K562 (cell line): ENCODE results near the gene ARHGEF3. TPM values are rescaled to one million over a fixed set of nuclear protein-coding genes. Genes with fewer than 3 reads are reported as not detected.

ENCODE experiments used
- ATAC-seq: fragments of 200-7000 bp; cut with Tn5 transposase; 3 replicates; pipeline ENCODE4 v1.9.1; 2020; ENCODE audit warnings: moderate library complexity
- BruUV-seq: library from RNA; stranded (reverse); fragments of 400-500 nt; replicated peaks from 2 replicates; lab custom pipeline; 2021; lab: Mats Ljungman, UMichigan
- CTCF ChIA-PET: fragments of 300-600 bp; formaldehyde crosslinking; extraction: SDS; loops from one replicate; lab custom pipeline; 2021; ENCODE audit warnings: low intra/inter-chr PET ratio; lab: Yijun Ruan, JAX
- POLR2A ChIA-PET: fragments of 300-600, 350-650 bp; sonication (Branson Sonifier 250); formaldehyde crosslinking; extraction: SDS; loops from one replicate; lab custom pipeline; 2021; ENCODE audit warnings: antibody characterized with exemption, inconsistent platforms; lab: Yijun Ruan, JAX
- DNase-seq, 4 experiments: peaks; one replicate each; pipeline versions ENCODE4 v3.0.0 to v3.0.0-alpha.2; 2011 to 2018; ENCODE audit warnings: low spot score in 3 of 4, mixed read lengths in 3 of 4; ENCODE audit errors: extremely low read depth in 1 of 4
- FAIRE-seq: peaks from 2 replicates; lab custom pipeline; 2011; peaks lifted over from hg19 to GRCh38; lab: Jason Lieb, UNC
- H2AFZ ChIP-seq: 2 replicates; pipeline ENCODE4 v1.6.0; 2011; ENCODE audit warnings: low read depth, low read length, control low read depth, inconsistent platforms
- H3K27ac ChIP-seq: fragments of 200-600 bp; 3 replicates; pipeline ENCODE4 v1.8.0; 2011; ENCODE audit warnings: low read depth, mild to moderate bottlenecking, control low read depth, inconsistent platforms, low read length, moderate library complexity, mixed read lengths; ENCODE audit errors: extremely low read depth
- H3K27me3 ChIP-seq, 2 experiments: fragments of 300-600 bp in 1 of 2; 2 replicates in 1 of 2; 3 replicates in 1 of 2; pipeline versions ENCODE4 v1.6.0 to v1.8.0; 2011; ENCODE audit warnings: inconsistent platforms in 2 of 2, low read length in 2 of 2, mild to moderate bottlenecking in 1 of 2, mixed read lengths in 1 of 2, moderate library complexity in 1 of 2; ENCODE audit not compliant: control insufficient read depth in 2 of 2, insufficient read depth in 2 of 2
- H3K36me3 ChIP-seq: fragments of 300-600 bp; 3 replicates; pipeline ENCODE4 v1.8.0; 2011; ENCODE audit warnings: mild to moderate bottlenecking, low read length, inconsistent platforms; ENCODE audit not compliant: control insufficient read depth, insufficient read depth
- H3K4me1 ChIP-seq, 2 experiments: fragments of 200-600 bp in 1 of 2; replicated peaks in 1 of 2; 2 replicates in 1 of 2; 3 replicates in 1 of 2; pipeline versions ENCODE4 v1.5.1 to v1.8.0; 2011; ENCODE audit warnings: inconsistent platforms in 2 of 2, low read length in 2 of 2, mild to moderate bottlenecking in 1 of 2, mixed read lengths in 1 of 2, moderate library complexity in 1 of 2; ENCODE audit not compliant: control insufficient read depth in 2 of 2, insufficient read depth in 2 of 2
- H3K4me2 ChIP-seq: 2 replicates; pipeline ENCODE4 v1.6.1; 2011; ENCODE audit warnings: low read length, control low read depth, inconsistent platforms, mixed read lengths; ENCODE audit not compliant: insufficient read depth
- H3K4me3 ChIP-seq: fragments of 200-600 bp; sonication (generic), shearing (Covaris generic); 2 replicates; pipeline ENCODE4 v1.5.1; 2016; ENCODE audit warnings: control low read depth, inconsistent platforms
- H3K79me2 ChIP-seq: fragments of 200-600 bp; 3 replicates; pipeline ENCODE4 v1.8.0; 2011; ENCODE audit warnings: low read length, inconsistent platforms; ENCODE audit not compliant: control insufficient read depth, insufficient read depth
- H3K9ac ChIP-seq, 2 experiments: 2 replicates each; pipeline versions ENCODE4 v1.6.0 to v1.6.1; 2011; ENCODE audit warnings: low read depth in 2 of 2, low read length in 2 of 2, control low read depth in 1 of 2, inconsistent platforms in 1 of 2, mild to moderate bottlenecking in 1 of 2, mixed read lengths in 1 of 2; ENCODE audit not compliant: insufficient read depth in 1 of 2
- H3K9me1 ChIP-seq: one replicate; pipeline ENCODE4 v1.6.0; 2011; ENCODE audit warnings: inconsistent platforms, mild to moderate bottlenecking, low read length, moderate library complexity; ENCODE audit not compliant: control insufficient read depth, insufficient read depth
- H3K9me3 ChIP-seq: replicated peaks from 2 replicates; pipeline ENCODE4 v1.5.1; 2011; ENCODE audit warnings: low read depth, low read length, inconsistent platforms; ENCODE audit not compliant: control insufficient read depth, insufficient read depth
- H4K20me1 ChIP-seq: replicated peaks from 2 replicates; pipeline ENCODE4 v1.6.1; 2011; ENCODE audit warnings: low read length, inconsistent platforms, mixed read lengths; ENCODE audit not compliant: control insufficient read depth, insufficient read depth
- CEBPB ChIP-seq: fragments of 450-650 bp; IDR thresholded peaks from 2 replicates; pipeline ENCODE4 v1.6.1; 2016; ENCODE audit warnings: missing genetic modification characterization, missing compliant biosample characterization
- CEBPG ChIP-seq, 3 experiments: fragments of 200-800 bp in 1 of 3; sonication (Bioruptor generic) in 1 of 3; sonication (generic) in 1 of 3; formaldehyde crosslinking in 1 of 3; IDR thresholded peaks in 2 of 3; conservative IDR thresholded peaks in 1 of 3; 2 replicates each; pipeline versions ENCODE4 v1.6.1 to v1.8.0; 2016 to 2022; ENCODE audit warnings: missing compliant biosample characterization in 2 of 3, missing genetic modification characterization in 2 of 3, mild to moderate bottlenecking in 1 of 3, missing genetic modification reagents in 1 of 3
- MAFG ChIP-seq: fragments of 450-650 bp; conservative IDR thresholded peaks from 2 replicates; pipeline ENCODE4 v1.6.1; 2016; ENCODE audit warnings: missing genetic modification characterization, missing compliant biosample characterization
- MCM2 ChIP-seq: fragments of 450-650 bp; IDR thresholded peaks from 2 replicates; pipeline ENCODE4 v1.6.1; 2017; ENCODE audit warnings: low read depth, mild to moderate bottlenecking
- SFPQ ChIP-seq: fragments of 200-400 bp; formaldehyde crosslinking; IDR thresholded peaks from 2 replicates; pipeline ENCODE4 v1.6.1; 2017; ENCODE audit warnings: mild to moderate bottlenecking, low read depth, low read length, moderate library complexity
- ZEB2 ChIP-seq: fragments of 450-650 bp; IDR thresholded peaks from 2 replicates; pipeline ENCODE4 v1.6.1; 2016
- ZNF398 ChIP-seq: fragments of 250-450 bp; sonication (Bioruptor Pico); IDR thresholded peaks from 2 replicates; pipeline ENCODE4 v1.8.0; 2021; ENCODE audit warnings: moderate library complexity, mild to moderate bottlenecking, inconsistent platforms
- WGBS: fragments of 100-300 bp; shearing (Covaris generic); methylation state at CpG from one replicate; pipeline ENCODE4 v1.1.6; 2016; ENCODE audit warnings: low coverage, mixed read lengths; ENCODE audit not compliant: insufficient coverage; ENCODE audit errors: missing lambda C conversion rate; 5-methylcytosine and 5-hydroxymethylcytosine counted together
- in situ Hi-C: fragments of 300-500 bp; cut with MboI; formaldehyde crosslinking; loops from 4 replicates; pipeline ENCODE4 v1.15.0; 2018; ENCODE audit warnings: inconsistent platforms, mixed read lengths
- intact Hi-C: fragments of 100-400 bp; cut with micrococcal nuclease; formaldehyde crosslinking; loops from 2 replicates; pipeline ENCODE4 v1.14.2; 2022
- polyA plus RNA-seq, 8 experiments: library from polyadenylated mRNA; depleted of rRNA in 4 of 8; stranded (reverse) in 5 of 8; unstranded in 3 of 8; fragments of >200 nt; fragmentation: Nextera tagmentation in 2 of 8; fragmentation: Illumina TruSeq in 1 of 8; extraction: Ambion mirVana in 2 of 8; extraction: Trizol in 1 of 8; gene quantifications; 2 replicates each; pipeline versions ENCODE4 v1.2.1 to v1.2.3, GENCODE V29; 2011 to 2014; ENCODE audit warnings: inconsistent platforms in 1 of 8, missing spikeins in 1 of 8
- total RNA-seq, 7 experiments: library from RNA; depleted of rRNA in 6 of 7; stranded (reverse); fragments of >200 nt in 6 of 7; fragmentation: Illumina TruSeq in 2 of 7; extraction: Trizol in 2 of 7; gene quantifications; 2 replicates each; pipeline versions ENCODE4 v1.2.1 to v1.2.3, GENCODE V29; 2011 to 2021; ENCODE audit warnings: low replicate concordance in 1 of 7
- TF ChIP-seq, protein P1 (sequence below): fragments of 200-800 bp; sonication (Bioruptor generic); IDR thresholded peaks from 2 replicates; pipeline ENCODE4 v1.6.1; 2017; ENCODE audit warnings: missing genetic modification characterization, missing compliant biosample characterization
- TF ChIP-seq, protein P2 (sequence below): conservative IDR thresholded peaks from 2 replicates; pipeline ENCODE4 v1.6.1; 2011; ENCODE audit warnings: low read depth, mild to moderate bottlenecking, low read length; ENCODE audit not compliant: control insufficient read depth

The ARHGEF3 gene
- total and polyA plus RNA-seq, 9 of the 15 experiments (the other 6 are each of a cell fraction or from before 2014, with no cell fraction given), result 0.77 to 2.7 (median 1.4) TPM

DNA sequence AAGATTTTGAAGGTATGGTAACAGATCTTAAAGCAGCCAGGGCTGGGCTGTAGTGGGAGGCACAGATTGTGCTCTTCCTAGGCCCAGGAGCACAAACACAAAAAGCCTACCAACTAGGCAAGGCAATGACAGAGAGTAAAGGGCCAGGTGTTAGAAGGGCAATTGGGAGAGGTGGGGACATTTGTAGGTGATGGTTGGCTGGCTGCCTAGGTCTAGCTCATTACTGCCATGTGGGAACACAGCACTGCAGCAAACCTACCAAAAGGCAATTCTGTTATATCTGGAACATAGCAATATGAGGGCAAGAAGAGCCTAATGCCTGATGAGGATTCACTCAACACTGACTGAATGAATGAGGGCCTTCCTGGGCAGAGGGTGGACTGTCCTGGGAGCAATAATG, 30.4 kb downstream of the ARHGEF3 start (continued):
- TF ChIP-seq CEBPG (CRISPR knock-in tag; IDR thresholded peaks at IDR 0.05) (no peak), CEBPG (tag; conservative IDR thresholded peaks at IDR 0.05 in 1 of 2, IDR thresholded peaks at IDR 0.05 in 1 of 2) (no peak)
- TF ChIP-seq, protein P1, sequence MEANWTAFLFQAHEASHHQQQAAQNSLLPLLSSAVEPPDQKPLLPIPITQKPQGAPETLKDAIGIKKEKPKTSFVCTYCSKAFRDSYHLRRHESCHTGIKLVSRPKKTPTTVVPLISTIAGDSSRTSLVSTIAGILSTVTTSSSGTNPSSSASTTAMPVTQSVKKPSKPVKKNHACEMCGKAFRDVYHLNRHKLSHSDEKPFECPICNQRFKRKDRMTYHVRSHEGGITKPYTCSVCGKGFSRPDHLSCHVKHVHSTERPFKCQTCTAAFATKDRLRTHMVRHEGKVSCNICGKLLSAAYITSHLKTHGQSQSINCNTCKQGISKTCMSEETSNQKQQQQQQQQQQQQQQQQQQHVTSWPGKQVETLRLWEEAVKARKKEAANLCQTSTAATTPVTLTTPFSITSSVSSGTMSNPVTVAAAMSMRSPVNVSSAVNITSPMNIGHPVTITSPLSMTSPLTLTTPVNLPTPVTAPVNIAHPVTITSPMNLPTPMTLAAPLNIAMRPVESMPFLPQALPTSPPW (CRISPR knock-in tag), result no peak

DNA sequence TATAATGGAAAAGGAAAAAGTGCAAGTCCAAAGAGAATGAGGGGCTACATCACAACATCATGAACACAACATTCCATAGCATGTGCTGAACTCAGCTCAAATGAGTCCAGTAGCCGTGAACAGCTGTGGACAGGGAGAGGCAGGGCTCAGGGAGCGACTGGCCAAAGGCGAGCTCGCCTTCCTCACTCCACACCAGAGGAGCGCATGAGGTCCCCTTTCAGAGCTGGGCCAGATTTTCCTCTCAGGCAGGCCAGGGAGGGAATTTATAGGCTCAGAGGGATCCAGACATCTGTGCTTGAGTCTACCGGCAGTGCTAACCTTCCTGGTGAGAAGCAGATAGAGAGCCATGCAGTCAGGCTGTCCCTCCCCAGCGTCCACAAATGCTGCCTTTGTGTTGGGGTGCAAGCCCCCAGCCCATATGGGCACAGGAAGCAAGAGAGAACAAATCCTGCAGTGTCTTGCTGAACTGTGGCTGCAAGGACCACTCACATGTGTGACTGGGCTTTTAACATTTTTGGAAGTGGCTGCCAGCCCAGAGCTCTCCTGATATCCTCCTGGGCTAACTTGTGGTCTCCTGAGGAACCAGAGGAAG, 32.5 kb downstream of the ARHGEF3 start:
- Histone ChIP-seq H2AFZ (no peak overlapping the region), H3K9ac (no peak overlapping the region), H3K36me3 (no peaks in the 10 kb centered on the region), H3K4me3 (no peak overlapping the region), H3K4me2 (no peak overlapping the region), H3K9me3 (no peaks in the 10 kb centered on the region), H3K27ac (no peak overlapping the region), H3K79me2 (no peaks in the 10 kb centered on the region), H3K4me1 (no peaks in the 10 kb centered on the region; a peak in 1 of 5 replicates), H4K20me1 (no peaks in the 10 kb centered on the region), H3K27me3 (no peaks in the 10 kb centered on the region), H3K9me1 (no peaks in the 10 kb centered on the region)
- 5% methylated on average over 7 of the region's 7 CpGs for WGBS
- in situ Hi-C loops (no loop called here), intact Hi-C loops (no loop called here)
- no TSS peak for BruUV-seq
- no peak for DNase-seq
- POLR2A ChIA-PET, result no interaction called here
- no peak for FAIRE-seq
- TF ChIP-seq MAFG (tag) (no peak), MCM2 (no peak), CEBPB (tag) (no peak), ZNF398 (CRISPR knock-in tag) (no peak), SFPQ (no peak), ZEB2 (no peak)
- TF ChIP-seq, protein P2, sequence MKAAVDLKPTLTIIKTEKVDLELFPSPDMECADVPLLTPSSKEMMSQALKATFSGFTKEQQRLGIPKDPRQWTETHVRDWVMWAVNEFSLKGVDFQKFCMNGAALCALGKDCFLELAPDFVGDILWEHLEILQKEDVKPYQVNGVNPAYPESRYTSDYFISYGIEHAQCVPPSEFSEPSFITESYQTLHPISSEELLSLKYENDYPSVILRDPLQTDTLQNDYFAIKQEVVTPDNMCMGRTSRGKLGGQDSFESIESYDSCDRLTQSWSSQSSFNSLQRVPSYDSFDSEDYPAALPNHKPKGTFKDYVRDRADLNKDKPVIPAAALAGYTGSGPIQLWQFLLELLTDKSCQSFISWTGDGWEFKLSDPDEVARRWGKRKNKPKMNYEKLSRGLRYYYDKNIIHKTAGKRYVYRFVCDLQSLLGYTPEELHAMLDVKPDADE, result no peak
- CTCF ChIA-PET, result no interaction called here
- no peak for ATAC-seq
